SK-N-SH treated with all-trans-retinoic acid at 6 μM for 48 hours (cell line): Measurements from ENCODE around the gene RPA3.

ENCODE experiments used
- ATAC-seq: fragments of 200-7000 bp; cut with Tn5 transposase; 3 replicates; pipeline ENCODE4 v1.9.1; 2020; ENCODE audit warnings: mild to moderate bottlenecking, moderate library complexity
- BACH2 ChIP-seq: fragments of 250-450 bp; sonication (Bioruptor Pico); IDR thresholded peaks from 2 replicates; pipeline ENCODE4 v1.9.0; 2021; ENCODE audit warnings: mild to moderate bottlenecking, borderline replicate concordance
- CREB5 ChIP-seq: fragments of 250-450 bp; sonication (Bioruptor Pico); IDR thresholded peaks from 2 replicates; pipeline ENCODE4 v1.5.1; 2020; ENCODE audit warnings: low read depth, mild to moderate bottlenecking, moderate library complexity
- CSDC2 ChIP-seq: fragments of 250-450 bp; sonication (Bioruptor Pico); IDR thresholded peaks from 2 replicates; pipeline ENCODE4 v1.5.0; 2020; ENCODE audit warnings: mild to moderate bottlenecking, moderate library complexity
- CSRNP3 ChIP-seq: fragments of 250-450 bp; sonication (Bioruptor Pico); IDR thresholded peaks from 2 replicates; pipeline ENCODE4 v1.5.1; 2021; ENCODE audit warnings: mild to moderate bottlenecking, moderate library complexity
- ESRRG ChIP-seq: fragments of 250-450 bp; sonication (Bioruptor Pico); IDR thresholded peaks from 2 replicates; pipeline ENCODE4 v1.6.1; 2021; ENCODE audit warnings: mild to moderate bottlenecking
- GLIS3 ChIP-seq: fragments of 250-450 bp; sonication (Bioruptor Pico); IDR thresholded peaks from 2 replicates; pipeline ENCODE4 v1.5.0; 2020; ENCODE audit warnings: mild to moderate bottlenecking, moderate library complexity
- ISL1 ChIP-seq: fragments of 250-450 bp; sonication (Bioruptor Pico); IDR thresholded peaks from 2 replicates; pipeline ENCODE4 v2.1.2; 2022; ENCODE audit warnings: mild to moderate bottlenecking, moderate library complexity
- PATZ1 ChIP-seq: fragments of 250-450 bp; sonication (Bioruptor Pico); IDR thresholded peaks from 2 replicates; pipeline ENCODE4 v1.8.0; 2020; ENCODE audit warnings: mild to moderate bottlenecking, moderate library complexity, borderline replicate concordance
- POU6F1 ChIP-seq: fragments of 250-450 bp; sonication (Bioruptor Pico); IDR thresholded peaks from 2 replicates; pipeline ENCODE4 v1.8.0; 2021; ENCODE audit warnings: low read depth, mild to moderate bottlenecking, moderate library complexity, borderline replicate concordance
- PPARA ChIP-seq: fragments of 250-450 bp; sonication (Bioruptor Pico); IDR thresholded peaks from 2 replicates; pipeline ENCODE4 v1.5.0; 2020; ENCODE audit warnings: mild to moderate bottlenecking, borderline replicate concordance
- SNAI2 ChIP-seq: fragments of 250-450 bp; sonication (Bioruptor Pico); IDR thresholded peaks from 2 replicates; pipeline ENCODE4 v1.5.0; 2020; ENCODE audit warnings: mild to moderate bottlenecking, moderate library complexity
- TCF4 ChIP-seq: fragments of 250-450 bp; sonication (Bioruptor Pico); IDR thresholded peaks from 2 replicates; pipeline ENCODE4 v1.8.0; 2021; ENCODE audit warnings: mild to moderate bottlenecking, moderate library complexity, borderline replicate concordance
- TOX ChIP-seq: fragments of 250-450 bp; sonication (Bioruptor Pico); IDR thresholded peaks from 2 replicates; pipeline ENCODE4 v1.8.0; 2021; ENCODE audit warnings: mild to moderate bottlenecking, moderate library complexity, borderline replicate concordance
- TSHZ2 ChIP-seq: fragments of 250-450 bp; sonication (Bioruptor Pico); IDR thresholded peaks from 2 replicates; pipeline ENCODE4 v1.5.0; 2020; ENCODE audit warnings: mild to moderate bottlenecking, moderate library complexity
- ZC3H10 ChIP-seq: fragments of 250-450 bp; sonication (Bioruptor Pico); IDR thresholded peaks from 2 replicates; pipeline ENCODE4 v1.5.1; 2021; ENCODE audit warnings: mild to moderate bottlenecking, moderate library complexity
- ZFP3 ChIP-seq: fragments of 250-450 bp; sonication (Bioruptor Pico); IDR thresholded peaks from 2 replicates; pipeline ENCODE4 v1.5.0; 2020; ENCODE audit warnings: mild to moderate bottlenecking, moderate library complexity
- ZFP30 ChIP-seq: fragments of 450-650 bp; formaldehyde crosslinking; IDR thresholded peaks from 2 replicates; pipeline ENCODE4 v1.5.0; 2022; ENCODE audit warnings: mild to moderate bottlenecking, moderate library complexity
- ZNF565 ChIP-seq: fragments of 450-650 bp; formaldehyde crosslinking; conservative IDR thresholded peaks from 2 replicates; pipeline ENCODE4 v1.5.0; 2020; ENCODE audit warnings: low read depth, mild to moderate bottlenecking, moderate library complexity
- ZNF70 ChIP-seq: fragments of 450-650 bp; formaldehyde crosslinking; IDR thresholded peaks from 2 replicates; pipeline ENCODE4 v1.5.0; 2020; ENCODE audit warnings: mild to moderate bottlenecking, moderate library complexity
- ZNF8 ChIP-seq: fragments of 450-650 bp; formaldehyde crosslinking; IDR thresholded peaks from 2 replicates; pipeline ENCODE4 v1.5.0; 2020; ENCODE audit warnings: mild to moderate bottlenecking, moderate library complexity

Gene RPA3

GRCh38 chr7:7681191-7681935, 37.0 kb downstream of the RPA3 start:
- TF ChIP-seq ISL1 (no peak), PPARA (no peak), CREB5 (CRISPR knock-in tag) (no peak), ZNF70 (CRISPR knock-in tag) (no peak)
- peak; percentile 98 for ATAC-seq

- peak; percentile 24; the same call in 1 of the 3 replicates for ATAC-seq
Measured at GRCh38 chr7:7679640-7680039, 38.8 kb downstream of the RPA3 start.

GRCh38 chr7:7675686-7676085, 42.7 kb downstream of the RPA3 start:
- no peak for TF ChIP-seq BACH2 (CRISPR knock-in tag)
- TF ChIP-seq ZFP3 (CRISPR knock-in tag), result no peak
- TF ChIP-seq SNAI2 (CRISPR knock-in tag), result no peak
- TF ChIP-seq CREB5 (CRISPR knock-in tag), result no peak
- no peak for TF ChIP-seq ZNF70 (CRISPR knock-in tag)
- no peak for TF ChIP-seq ZC3H10 (CRISPR knock-in tag)
- no peak for TF ChIP-seq TCF4
- no peak for TF ChIP-seq PATZ1
- TF ChIP-seq TSHZ2 (CRISPR knock-in tag), result no peak
- TF ChIP-seq TOX (CRISPR knock-in tag), result no peak
- TF ChIP-seq, all 23 proteins: peak for 0
- no peak for ATAC-seq

GRCh38 chr7:7673240-7673550, 45.2 kb downstream of the RPA3 start:
- no peak for TF ChIP-seq ZNF8 (CRISPR knock-in tag)
- TF ChIP-seq ZFP30, result no peak
- TF ChIP-seq ESRRG (CRISPR knock-in tag), result no peak
- TF ChIP-seq ZC3H10 (CRISPR knock-in tag), result no peak
- TF ChIP-seq TOX (CRISPR knock-in tag), result no peak
- TF ChIP-seq ZNF70 (CRISPR knock-in tag), result no peak
- no peak for TF ChIP-seq PATZ1
- no peak for TF ChIP-seq ZFP3 (CRISPR knock-in tag)
- no peak for TF ChIP-seq PPARA
- no peak for TF ChIP-seq BACH2 (CRISPR knock-in tag)
- no peak for TF ChIP-seq SNAI2 (CRISPR knock-in tag)
- TF ChIP-seq GLIS3 (CRISPR knock-in tag), result no peak
- no peak for TF ChIP-seq POU6F1
- no peak for TF ChIP-seq CSRNP3 (CRISPR knock-in tag)
- no peak for TF ChIP-seq ZNF565 (CRISPR knock-in tag)
- TF ChIP-seq CSDC2 (CRISPR knock-in tag), result no peak
- ATAC-seq, result no peak
